Measurements from ENCODE around the gene ARTN. TPM values are rescaled to one million over a fixed set of nuclear protein-coding genes. Genes with fewer than 3 reads are reported as not detected.

The ARTN gene
- total and polyA plus RNA-seq, 2 experiments from 2014 or later: 6.7 to 35.7 TPM

DNA sequence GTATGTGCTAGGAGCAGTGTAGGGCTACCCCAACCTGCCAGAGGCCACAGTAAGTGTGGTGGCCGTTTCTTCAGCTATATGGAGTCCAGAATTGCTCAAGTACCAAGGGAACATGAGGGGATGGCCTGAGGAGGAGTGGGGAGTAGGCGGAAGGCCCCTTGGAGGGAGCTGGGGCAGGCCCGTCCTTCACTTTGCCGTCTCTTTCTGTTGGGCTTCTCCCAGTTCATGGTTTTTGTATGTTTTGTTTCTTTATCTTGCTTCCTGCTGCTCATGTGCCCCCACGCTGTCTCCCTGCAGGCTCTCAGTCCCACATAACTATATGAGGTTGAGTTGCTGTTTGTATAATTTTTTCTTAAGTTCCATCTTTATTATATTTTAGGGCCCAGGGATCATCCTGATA, 30.3 kb downstream of the ARTN start:
- Mint-ChIP-seq H3K4me3 (no peak overlapping the region), H3K27me3 (ENCODE audit: insufficient read depth, low read depth, poor library complexity) (no peaks in the 10 kb centered on the region), H3K27ac (no peak overlapping the region), H3K9me3 (no peaks in the 10 kb centered on the region), H3K4me1 (no peaks in the 10 kb centered on the region), H3K36me3 (ENCODE audit: low read depth) (no peaks in the 10 kb centered on the region; the same call in 1 of the 3 replicates)
- no peaks in the 10 kb centered on the region for H3K27me3 ChIP-seq (ENCODE audit: insufficient read depth)
- no peak for TF ChIP-seq ZNF114 (CRISPR knock-in tag; IDR thresholded peaks at IDR 0.05)
- DNase-seq (ENCODE audit: low spot score) (no peak), ATAC-seq (no peak)
- no peak overlapping the region for H2AFZ ChIP-seq
- no peak overlapping the region for H3K27ac ChIP-seq (ENCODE audit: low read depth)
- no peak overlapping the region for H3K4me3 ChIP-seq
- H3K4me1 ChIP-seq (ENCODE audit: insufficient read depth): no peaks in the 10 kb centered on the region
- H3K9me2 ChIP-seq (ENCODE audit: insufficient read depth): no peaks in the 10 kb centered on the region
- no peaks in the 10 kb centered on the region for H3K79me2 ChIP-seq (replicated peaks; ENCODE audit: insufficient read depth)
- H4K20me1 ChIP-seq (replicated peaks; ENCODE audit: insufficient read depth): no peaks in the 10 kb centered on the region; the same call in 1 of the 2 replicates
- H3K36me3 ChIP-seq (ENCODE audit: insufficient read depth): no peaks in the 10 kb centered on the region
- H3F3A ChIP-seq (replicated peaks; ENCODE audit: low read depth): no peaks in the 10 kb centered on the region
- H3K4me2 ChIP-seq: no peak overlapping the region

DNA sequence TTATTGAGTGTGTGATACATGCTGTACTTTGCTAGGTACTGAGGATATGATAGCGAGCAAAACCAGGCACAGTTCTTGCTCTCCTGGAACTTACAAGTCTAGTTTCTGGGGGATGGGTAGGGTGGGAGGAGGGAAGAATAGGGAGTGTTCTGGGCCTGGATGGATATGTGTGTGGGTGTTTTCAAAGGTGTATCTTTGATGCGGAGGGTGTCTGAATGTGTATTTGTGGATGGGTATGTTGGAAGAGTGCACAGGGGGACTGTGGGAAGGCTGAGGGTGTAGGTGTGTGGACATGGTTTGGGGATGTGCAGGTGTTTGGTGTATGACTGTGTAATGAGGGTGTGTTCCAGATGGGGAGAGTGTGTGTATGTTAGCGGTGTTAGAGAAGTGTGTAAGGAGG, 31.7 kb downstream of the ARTN start:
- Mint-ChIP-seq H3K27me3 (ENCODE audit: insufficient read depth, low read depth, poor library complexity) (peaks cover 3% of the 10 kb centered on the region), H3K4me1 (no peaks in the 10 kb centered on the region), H3K27ac (no peak overlapping the region), H3K36me3 (ENCODE audit: low read depth) (peaks cover 4% of the 10 kb centered on the region; the same call in 2 of the 3 replicates), H3K9me3 (no peaks in the 10 kb centered on the region), H3K4me3 (no peak overlapping the region)
- no peak overlapping the region for H3K4me3 ChIP-seq
- H3K27ac ChIP-seq (ENCODE audit: low read depth): no peak overlapping the region
- no peak for DNase-seq (ENCODE audit: low spot score)
- no peak overlapping the region for H2AFZ ChIP-seq
- ATAC-seq: no peak
- H3K4me1 ChIP-seq (ENCODE audit: insufficient read depth): 0 out of 2 replicates have a peak, but pooled peaks cover under 1% of the 10 kb centered on the region
- H3K9me2 ChIP-seq (ENCODE audit: insufficient read depth): no peaks in the 10 kb centered on the region
- no peaks in the 10 kb centered on the region for H3F3A ChIP-seq (replicated peaks; ENCODE audit: low read depth)
- no peaks in the 10 kb centered on the region; the same call in 1 of the 2 replicates for H4K20me1 ChIP-seq (replicated peaks; ENCODE audit: insufficient read depth)
- peaks cover 3% of the 10 kb centered on the region; the same call in 1 of the 2 replicates for H3K79me2 ChIP-seq (replicated peaks; ENCODE audit: insufficient read depth)
- H3K27me3 ChIP-seq (ENCODE audit: insufficient read depth): no peaks in the 10 kb centered on the region
- H3K36me3 ChIP-seq (ENCODE audit: insufficient read depth): no peaks in the 10 kb centered on the region
- no peak overlapping the region for H3K4me2 ChIP-seq
- TF ChIP-seq, protein P1, sequence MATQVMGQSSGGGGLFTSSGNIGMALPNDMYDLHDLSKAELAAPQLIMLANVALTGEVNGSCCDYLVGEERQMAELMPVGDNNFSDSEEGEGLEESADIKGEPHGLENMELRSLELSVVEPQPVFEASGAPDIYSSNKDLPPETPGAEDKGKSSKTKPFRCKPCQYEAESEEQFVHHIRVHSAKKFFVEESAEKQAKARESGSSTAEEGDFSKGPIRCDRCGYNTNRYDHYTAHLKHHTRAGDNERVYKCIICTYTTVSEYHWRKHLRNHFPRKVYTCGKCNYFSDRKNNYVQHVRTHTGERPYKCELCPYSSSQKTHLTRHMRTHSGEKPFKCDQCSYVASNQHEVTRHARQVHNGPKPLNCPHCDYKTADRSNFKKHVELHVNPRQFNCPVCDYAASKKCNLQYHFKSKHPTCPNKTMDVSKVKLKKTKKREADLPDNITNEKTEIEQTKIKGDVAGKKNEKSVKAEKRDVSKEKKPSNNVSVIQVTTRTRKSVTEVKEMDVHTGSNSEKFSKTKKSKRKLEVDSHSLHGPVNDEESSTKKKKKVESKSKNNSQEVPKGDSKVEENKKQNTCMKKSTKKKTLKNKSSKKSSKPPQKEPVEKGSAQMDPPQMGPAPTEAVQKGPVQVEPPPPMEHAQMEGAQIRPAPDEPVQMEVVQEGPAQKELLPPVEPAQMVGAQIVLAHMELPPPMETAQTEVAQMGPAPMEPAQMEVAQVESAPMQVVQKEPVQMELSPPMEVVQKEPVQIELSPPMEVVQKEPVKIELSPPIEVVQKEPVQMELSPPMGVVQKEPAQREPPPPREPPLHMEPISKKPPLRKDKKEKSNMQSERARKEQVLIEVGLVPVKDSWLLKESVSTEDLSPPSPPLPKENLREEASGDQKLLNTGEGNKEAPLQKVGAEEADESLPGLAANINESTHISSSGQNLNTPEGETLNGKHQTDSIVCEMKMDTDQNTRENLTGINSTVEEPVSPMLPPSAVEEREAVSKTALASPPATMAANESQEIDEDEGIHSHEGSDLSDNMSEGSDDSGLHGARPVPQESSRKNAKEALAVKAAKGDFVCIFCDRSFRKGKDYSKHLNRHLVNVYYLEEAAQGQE (IDR thresholded peaks at IDR 0.05; ENCODE audit: unreplicated experiment): no peak
- TF ChIP-seq NANOG (IDR thresholded peaks at IDR 0.05; ENCODE audit: borderline replicate concordance) (no peak), ZNF331 (CRISPR knock-in tag; IDR thresholded peaks at IDR 0.05; ENCODE audit: low read depth) (no peak), CREB1 (CRISPR knock-in tag; IDR thresholded peaks at IDR 0.05; ENCODE audit: low read depth) (no peak), ZNF114 (CRISPR knock-in tag; IDR thresholded peaks at IDR 0.05) (no peak), EZH2 (IDR thresholded peaks at IDR 0.05; ENCODE audit: low read depth, unreplicated experiment) (no peak), JUNB (IDR thresholded peaks at IDR 0.05; ENCODE audit: unreplicated experiment) (no peak), POLR2AphosphoS5 (IDR thresholded peaks at IDR 0.05; ENCODE audit: low read depth) (no peak)

Measured in GM23338 (cell line).